MV-4-11 (cell line): ENCODE measurements around the gene BANF1.
"Not testable (repeated sequence)": the region's sequence is repeated elsewhere in the genome, so short reads cannot be mapped to it uniquely, and the experiment has no call there.

Experiments
- DNase-seq: peaks from one replicate; lab custom pipeline; 2025; lab: John Stamatoyannopoulos, UW

BANF1 gene

GRCh38 chr11:66011239-66011784, 9.0 kb downstream of the BANF1 start:
- no peak for DNase-seq

GRCh38 chr11:66011785-66012303, 9.5 kb downstream of the BANF1 start, which contains the start of gene CST6:
Gene CST6, plus strand, starts transcription at chr11:66012008. Its CDS starts 37 bp downstream, at chr11:66012045.
- no peak for DNase-seq

GRCh38 chr11:66012371-66012945, 10.2 kb downstream of the BANF1 start:
- no peak for DNase-seq

GRCh38 chr11:66012946-66013761, 10.9 kb downstream of the BANF1 start:
- DNase-seq: peak; percentile 63

GRCh38 chr11:66013762-66014100, 11.4 kb downstream of the BANF1 start:
- no peak for DNase-seq

GRCh38 chr11:66014804-66015453, 12.6 kb downstream of the BANF1 start:
- DNase-seq: peak; percentile 39

- DNase-seq: no peak
Measured at GRCh38 chr11:66015454-66015881, 13.2 kb downstream of the BANF1 start.

- DNase-seq: no peak
Measured at GRCh38 chr11:66015936-66016792, 13.9 kb downstream of the BANF1 start.

- no peak for DNase-seq
Measured at GRCh38 chr11:66016793-66017177, 14.5 kb downstream of the BANF1 start.

- DNase-seq: no peak
Measured at GRCh38 chr11:66017321-66017720, 15.0 kb downstream of the BANF1 start.

- no peak for DNase-seq
Measured at GRCh38 chr11:66020212-66020611, 17.9 kb downstream of the BANF1 start.

GRCh38 chr11:66020618-66021357, 18.5 kb downstream of the BANF1 start:
- DNase-seq: peak; percentile 76

- DNase-seq: peak; percentile 37
Measured at GRCh38 chr11:66022401-66023185, 20.3 kb downstream of the BANF1 start.

GRCh38 chr11:66023186-66023440, 20.8 kb downstream of the BANF1 start:
- not testable (repeated sequence) for DNase-seq

- DNase-seq: no peak
Measured at GRCh38 chr11:66026017-66026529, 23.8 kb downstream of the BANF1 start, which contains the start of gene CATSPER1. Gene CATSPER1, minus strand, starts transcription at chr11:66026479. Its CDS starts 100 bp downstream, at chr11:66026379.

GRCh38 chr11:66032957-66033735, 30.8 kb downstream of the BANF1 start:
- DNase-seq: peak; percentile 5

GRCh38 chr11:66035653-66036333, 33.5 kb downstream of the BANF1 start:
- no peak for DNase-seq

- DNase-seq: no peak
Measured at GRCh38 chr11:66036334-66036710, 34.0 kb downstream of the BANF1 start.

- DNase-seq: no peak
Measured at GRCh38 chr11:66037327-66037726, 35.0 kb downstream of the BANF1 start.
